IMR-90 (cell line): Measurements from ENCODE around the gene RYR3. TPM values are rescaled to one million over a fixed set of nuclear protein-coding genes. Genes with fewer than 3 reads are reported as not detected.

Source experiments
- ATAC-seq: fragments of 200-7000 bp; cut with Tn5 transposase; 2 replicates; pipeline ENCODE4 v1.9.1; 2020; ENCODE audit warnings: low read depth, mild to moderate bottlenecking, moderate library complexity
- BruUV-seq: library from RNA; stranded (reverse); fragments of 400-500 nt; replicated peaks from 2 replicates; lab custom pipeline; 2021; lab: Mats Ljungman, UMichigan
- CTCF ChIA-PET: fragments of 300-600 bp; formaldehyde crosslinking; extraction: SDS; loops from one replicate; lab custom pipeline; 2021; ENCODE audit warnings: antibody characterized with exemption; lab: Yijun Ruan, JAX
- POLR2A ChIA-PET: fragments of 300-600 bp; sonication (Branson Sonifier 250); formaldehyde crosslinking; loops from one replicate; lab custom pipeline; 2022; ENCODE audit warnings: antibody characterized with exemption; ENCODE audit not compliant: unreplicated experiment; lab: Charles Lee
- DNase-seq: peaks from one replicate; pipeline ENCODE4 v3.0.0; 2013
- H2AFZ ChIP-seq: replicated peaks from 2 replicates; pipeline ENCODE3; 2013; ENCODE audit warnings: low read length, mild to moderate bottlenecking; ENCODE audit not compliant: poor library complexity
- H2AK5ac ChIP-seq: 2 replicates; pipeline ENCODE4 v1.6.1; 2013; ENCODE audit warnings: low read depth, low read length, inconsistent platforms
- H2AK9ac ChIP-seq: replicated peaks from 2 replicates; pipeline ENCODE3; 2013; ENCODE audit warnings: mild to moderate bottlenecking, low read depth, low read length, moderate library complexity; ENCODE audit not compliant: poor library complexity
- H2BK120ac ChIP-seq: 2 replicates; pipeline ENCODE4 v1.6.1; 2013; ENCODE audit warnings: low read depth, low read length, inconsistent platforms
- H2BK15ac ChIP-seq: 3 replicates; pipeline ENCODE4 v1.6.1; 2013; ENCODE audit warnings: low read depth, low read length, inconsistent platforms
- H2BK20ac ChIP-seq: 2 replicates; pipeline ENCODE4 v1.6.1; 2013; ENCODE audit warnings: low read depth, mild to moderate bottlenecking, inconsistent platforms, low read length, moderate library complexity
- H2BK5ac ChIP-seq: 2 replicates; pipeline ENCODE4 v1.6.1; 2013; ENCODE audit warnings: mild to moderate bottlenecking, low read depth, low read length, inconsistent platforms; ENCODE audit not compliant: poor library complexity, severe bottlenecking
- H3K14ac ChIP-seq: replicated peaks from 2 replicates; pipeline ENCODE4 v1.6.1; 2013; ENCODE audit warnings: low read depth, low read length, inconsistent platforms
- H3K18ac ChIP-seq: 2 replicates; pipeline ENCODE4 v1.6.1; 2013; ENCODE audit warnings: low read depth, low read length, control low read depth
- H3K23ac ChIP-seq: 2 replicates; pipeline ENCODE4 v1.6.1; 2013; ENCODE audit warnings: low read depth, low read length, inconsistent platforms
- H3K27ac ChIP-seq: 2 replicates; pipeline ENCODE4 v1.5.1; 2013; ENCODE audit warnings: mild to moderate bottlenecking, control low read depth, low read length; ENCODE audit not compliant: insufficient read depth
- H3K27me3 ChIP-seq: 2 replicates; pipeline ENCODE4 v1.6.1; 2013; ENCODE audit warnings: low read length; ENCODE audit not compliant: control insufficient read depth, insufficient read depth
- H3K36me3 ChIP-seq: 2 replicates; pipeline ENCODE4 v1.6.1; 2013; ENCODE audit warnings: low read length, mixed read lengths; ENCODE audit not compliant: control insufficient read depth, insufficient read depth
- H3K4ac ChIP-seq: 2 replicates; pipeline ENCODE4 v1.6.1; 2013; ENCODE audit warnings: low read depth, low read length, inconsistent platforms
- H3K4me1 ChIP-seq: 2 replicates; pipeline ENCODE4 v1.6.1; 2013; ENCODE audit warnings: low read length, mixed read lengths; ENCODE audit not compliant: control insufficient read depth, insufficient read depth
- H3K4me2 ChIP-seq: 2 replicates; pipeline ENCODE4 v1.6.1; 2013; ENCODE audit warnings: low read depth, mild to moderate bottlenecking, control low read depth, low read length, moderate library complexity
- H3K4me3 ChIP-seq: 2 replicates; pipeline ENCODE4 v1.5.1; 2013; ENCODE audit warnings: low read depth, mild to moderate bottlenecking, control low read depth, low read length, moderate library complexity; ENCODE audit not compliant: insufficient read depth
- H3K56ac ChIP-seq: 2 replicates; pipeline ENCODE4 v1.6.1; 2013; ENCODE audit warnings: low read length, inconsistent platforms; ENCODE audit not compliant: insufficient read depth; ENCODE audit errors: extremely low read depth
- H3K79me1 ChIP-seq, 2 experiments: 2 replicates each; pipeline ENCODE4 v1.6.1; 2013; ENCODE audit warnings: low read length in 2 of 2, inconsistent platforms in 1 of 2, low read depth in 1 of 2
- H3K9ac ChIP-seq: 2 replicates; pipeline ENCODE4 v1.6.1; 2013; ENCODE audit warnings: low read depth, low read length, control low read depth
- H3K9me1 ChIP-seq: 2 replicates; pipeline ENCODE4 v1.6.1; 2013; ENCODE audit warnings: low read length, inconsistent platforms; ENCODE audit not compliant: insufficient read depth
- H3K9me3 ChIP-seq: 2 replicates; pipeline ENCODE4 v1.6.1; 2013; ENCODE audit warnings: low read length; ENCODE audit not compliant: control insufficient read depth, insufficient read depth
- H4K20me1 ChIP-seq: 2 replicates; pipeline ENCODE4 v1.6.1; 2013; ENCODE audit warnings: low read length, inconsistent platforms; ENCODE audit not compliant: insufficient read depth
- H4K5ac ChIP-seq: 2 replicates; pipeline ENCODE4 v1.6.1; 2013; ENCODE audit warnings: mild to moderate bottlenecking, low read depth, low read length, control low read depth
- H4K8ac ChIP-seq, 2 experiments: 2 replicates each; pipeline ENCODE4 v1.6.1; 2013; ENCODE audit warnings: low read depth in 2 of 2, low read length in 2 of 2, control low read depth in 1 of 2, inconsistent platforms in 1 of 2
- H4K91ac ChIP-seq: 2 replicates; pipeline ENCODE4 v1.6.1; 2013; ENCODE audit warnings: low read depth, low read length, inconsistent platforms; ENCODE audit not compliant: insufficient read depth
- BHLHE40 ChIP-seq: fragments of 150-350 bp; IDR thresholded peaks from 2 replicates; pipeline ENCODE4 v1.6.1; 2016; ENCODE audit warnings: mild to moderate bottlenecking, low read depth, low read length
- CEBPB ChIP-seq: IDR thresholded peaks from 2 replicates; pipeline ENCODE4 v1.6.1; 2012; ENCODE audit warnings: low read depth, low read length, improper control_type of control experiment
- MAFK ChIP-seq: IDR thresholded peaks from 2 replicates; pipeline ENCODE4 v1.6.1; 2012; ENCODE audit warnings: low read depth, low read length, improper control_type of control experiment
- RAD21 ChIP-seq: IDR thresholded peaks from 2 replicates; pipeline ENCODE4 v1.6.1; 2012; ENCODE audit warnings: low read length, improper control_type of control experiment
- WGBS, 2 experiments: methylation state at CpG; one replicate each; pipeline versions ENCODE4 v1.1.5 to v1.1.7; 2013; ENCODE audit warnings: missing lambda C conversion rate in 2 of 2; ENCODE audit not compliant: insufficient read length in 1 of 2; ENCODE audit errors: extremely low coverage in 2 of 2; 5-methylcytosine and 5-hydroxymethylcytosine counted together
- dilution Hi-C: fragments of 300-500 bp; cut with HindIII; formaldehyde crosslinking; loops from one replicate; pipeline ENCODE4 v1.14.3; 2018; ENCODE audit warnings: low sequenced_read_pairs; ENCODE audit not compliant: unreplicated experiment
- in situ Hi-C: fragments of 300-500 bp; cut with MboI; formaldehyde crosslinking; loops from 3 replicates; pipeline ENCODE4 v1.14.3; 2019; ENCODE audit warnings: low sequenced_read_pairs, inconsistent platforms, mixed read lengths
- intact Hi-C: fragments of 100-400 bp; cut with micrococcal nuclease; formaldehyde crosslinking; loops from 2 replicates; pipeline ENCODE4 v1.10.0; 2022
- polyA plus RNA-seq, 3 experiments: library from polyadenylated mRNA; depleted of rRNA; stranded (reverse); fragments of >200 nt; gene quantifications; 2 replicates each; pipeline ENCODE4 v1.2.3, GENCODE V29; 2012; ENCODE audit warnings: low replicate concordance in 1 of 3
- total RNA-seq: library from RNA; depleted of rRNA; stranded (reverse); fragments of >200 nt; gene quantifications from 2 replicates; pipeline ENCODE4 v1.2.3, GENCODE V29; 2012
- TF ChIP-seq, protein P1 (sequence below): conservative IDR thresholded peaks from 2 replicates; pipeline ENCODE4 v1.5.1; 2012; ENCODE audit warnings: mild to moderate bottlenecking, low read depth, low read length, improper control_type of control experiment

The RYR3 gene
- total and polyA plus RNA-seq, 2 of the 4 experiments (the other 2 are of a cell fraction): 0.18 TPM; not detected in 1

DNA sequence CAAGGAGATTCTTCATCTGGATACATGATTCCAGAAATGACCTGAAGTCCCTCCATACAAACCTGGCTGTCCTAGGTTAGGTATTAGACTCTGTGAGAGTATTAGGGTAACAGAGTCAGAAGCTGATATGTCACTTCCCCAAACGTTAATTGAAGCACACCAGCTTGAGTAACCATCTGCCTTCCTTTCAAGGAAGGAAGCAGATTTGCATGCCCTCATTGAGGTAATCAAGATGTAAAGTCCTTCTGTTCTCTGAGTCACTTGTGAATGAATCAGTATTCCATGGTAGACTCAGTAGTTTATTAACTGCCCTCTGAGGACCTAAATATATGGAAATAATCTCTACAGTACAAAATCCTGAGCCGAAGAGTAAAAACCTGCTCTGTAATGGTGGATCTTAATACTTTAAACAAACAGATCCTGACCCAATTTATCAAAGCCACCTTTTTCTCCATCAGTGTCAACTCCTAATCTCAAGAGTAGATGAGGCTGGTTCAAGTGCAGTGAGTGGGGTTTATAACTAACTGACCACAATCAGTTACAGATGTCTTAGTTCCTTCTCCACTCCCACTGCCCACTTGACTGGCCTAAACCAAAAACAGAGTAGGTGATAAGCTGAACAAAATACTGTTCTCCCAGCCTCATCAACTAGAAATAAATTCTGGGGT is 411.4 kb downstream of the RYR3 start:
- ATAC-seq (no peak), DNase-seq (peak; percentile 77)
- no peaks in the 10 kb centered on the region; the same call in 1 of the 2 replicates for H3K27me3 ChIP-seq
- in situ Hi-C loops: no loop called here
- no peaks in the 10 kb centered on the region for H3K79me1 ChIP-seq
- TF ChIP-seq RAD21 (no peak), BHLHE40 (no peak), MAFK (no peak), CEBPB (no peak)
- TF ChIP-seq, protein P1, sequence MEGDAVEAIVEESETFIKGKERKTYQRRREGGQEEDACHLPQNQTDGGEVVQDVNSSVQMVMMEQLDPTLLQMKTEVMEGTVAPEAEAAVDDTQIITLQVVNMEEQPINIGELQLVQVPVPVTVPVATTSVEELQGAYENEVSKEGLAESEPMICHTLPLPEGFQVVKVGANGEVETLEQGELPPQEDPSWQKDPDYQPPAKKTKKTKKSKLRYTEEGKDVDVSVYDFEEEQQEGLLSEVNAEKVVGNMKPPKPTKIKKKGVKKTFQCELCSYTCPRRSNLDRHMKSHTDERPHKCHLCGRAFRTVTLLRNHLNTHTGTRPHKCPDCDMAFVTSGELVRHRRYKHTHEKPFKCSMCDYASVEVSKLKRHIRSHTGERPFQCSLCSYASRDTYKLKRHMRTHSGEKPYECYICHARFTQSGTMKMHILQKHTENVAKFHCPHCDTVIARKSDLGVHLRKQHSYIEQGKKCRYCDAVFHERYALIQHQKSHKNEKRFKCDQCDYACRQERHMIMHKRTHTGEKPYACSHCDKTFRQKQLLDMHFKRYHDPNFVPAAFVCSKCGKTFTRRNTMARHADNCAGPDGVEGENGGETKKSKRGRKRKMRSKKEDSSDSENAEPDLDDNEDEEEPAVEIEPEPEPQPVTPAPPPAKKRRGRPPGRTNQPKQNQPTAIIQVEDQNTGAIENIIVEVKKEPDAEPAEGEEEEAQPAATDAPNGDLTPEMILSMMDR: no peak
- no peaks in the 10 kb centered on the region for H3K9me1 ChIP-seq
- WGBS, 2 experiments: no CpG with 5 or more reads among the region's 2 CpGs
- no peak overlapping the region for H3K27ac ChIP-seq
- no peak overlapping the region for H3K9ac ChIP-seq
- ChIA-PET CTCF (interaction anchor here (0.6 kb wide), 1 partner anchor 41 kb away, joined by 3 read pairs; no protein-coding TSS in a partner anchor), POLR2A (no interaction called here)
- no peak overlapping the region for H3K4me3 ChIP-seq
- H4K8ac ChIP-seq: no peak overlapping the region
- no peak overlapping the region for H2BK20ac ChIP-seq
- no peak overlapping the region; the same call in 1 of the 2 replicates for H3K4me2 ChIP-seq
- H3K4ac ChIP-seq: no peak overlapping the region
- H2AK5ac ChIP-seq: no peak overlapping the region
- intact Hi-C loops: no loop called here
- H2BK120ac ChIP-seq: no peak overlapping the region
- no peak overlapping the region for H4K91ac ChIP-seq
- no peak overlapping the region for H2AFZ ChIP-seq
- no peak overlapping the region for H4K5ac ChIP-seq
- no peaks in the 10 kb centered on the region; the same call in 1 of the 2 replicates for H3K4me1 ChIP-seq
- no peak overlapping the region for H2BK5ac ChIP-seq
- no peak overlapping the region for H2AK9ac ChIP-seq
- H3K18ac ChIP-seq: no peak overlapping the region
- H4K20me1 ChIP-seq: no peaks in the 10 kb centered on the region
- no peak overlapping the region for H3K23ac ChIP-seq
- no peak overlapping the region for H3K14ac ChIP-seq
- H3K9me3 ChIP-seq: no peaks in the 10 kb centered on the region
- H3K56ac ChIP-seq: no peak overlapping the region
- dilution Hi-C loops: no loop called here
- H2BK15ac ChIP-seq: no peak overlapping the region
- no TSS peak for BruUV-seq
- H3K36me3 ChIP-seq: no peaks in the 10 kb centered on the region
